HG03045 (cell line): ENCODE results near the gene SORCS1.
A peak's percentile ranks its signal among the peaks of the same experiment; 100 is the strongest.

ENCODE experiments used
- ATAC-seq: cut with Tn5 transposase; IDR thresholded peaks from one replicate; pipeline ENCODE4 v1.9.1; 2021; ENCODE audit warnings: mild to moderate bottlenecking, moderate library complexity; ENCODE audit not compliant: unreplicated experiment

The SORCS1 gene

DNA sequence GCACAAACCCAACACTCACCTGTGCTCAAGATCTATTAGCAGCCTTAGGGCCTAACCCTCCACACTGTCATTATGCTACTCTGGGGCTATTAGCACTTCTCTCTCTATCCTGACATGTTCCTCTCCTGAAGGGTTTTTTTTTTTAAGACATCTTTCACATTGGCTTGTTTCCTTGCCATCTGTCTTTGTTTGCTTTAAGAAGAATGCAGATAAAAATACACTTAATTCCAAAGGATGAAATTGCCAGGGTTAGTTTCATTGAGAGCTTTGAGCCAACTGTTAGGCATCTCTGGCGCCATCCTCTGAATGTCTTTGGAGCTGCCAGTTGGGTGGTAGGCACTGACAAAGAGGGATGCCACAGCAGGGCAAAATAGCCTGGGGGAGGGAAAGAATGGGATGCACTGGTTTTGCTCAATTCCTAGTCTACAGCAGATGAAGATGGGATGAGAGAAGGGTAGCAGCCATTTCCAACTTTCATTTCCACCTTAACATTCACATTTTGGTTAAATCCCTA, 399.2 kb downstream of the SORCS1 start:
- no peak for ATAC-seq

DNA sequence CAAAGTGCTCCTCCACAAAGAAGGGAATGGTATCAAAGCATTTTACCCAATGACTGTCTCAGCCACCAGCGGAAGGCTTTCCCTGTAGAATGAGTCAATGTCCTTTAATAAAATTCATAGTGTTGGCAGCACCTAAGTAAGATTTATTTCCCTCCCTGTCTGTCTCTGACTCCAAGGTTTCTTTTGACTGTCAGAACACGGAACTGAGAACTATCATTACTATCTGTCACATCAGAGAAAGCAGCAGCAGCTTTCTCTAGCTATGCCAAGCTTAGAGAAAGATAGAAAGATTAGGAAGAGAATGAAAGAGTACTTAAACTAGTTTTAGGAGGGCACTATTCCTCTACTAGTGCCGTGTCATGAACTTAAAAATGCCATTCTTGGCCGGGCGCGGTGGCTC, 400.1 kb downstream of the SORCS1 start:
- no peak for ATAC-seq

DNA sequence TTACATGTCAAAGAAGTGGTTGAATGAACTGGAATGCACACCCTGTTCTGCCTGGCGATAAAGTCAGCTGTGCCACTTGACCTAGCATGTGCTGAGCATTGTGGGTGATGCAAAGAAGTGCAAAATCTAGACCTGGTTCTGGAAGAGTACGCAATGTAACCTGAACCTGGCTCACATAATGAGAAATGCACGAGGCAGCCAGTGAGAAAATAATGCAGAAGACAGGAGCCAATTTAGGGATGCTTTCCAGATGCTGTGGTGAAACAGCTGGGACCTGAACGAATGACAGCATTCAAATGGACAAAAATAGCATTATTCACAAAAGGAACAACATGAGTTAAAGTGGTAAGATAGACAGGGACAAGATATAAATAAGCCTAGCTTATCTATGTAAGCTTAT, 402.6 kb downstream of the SORCS1 start:
- ATAC-seq: no peak

DNA sequence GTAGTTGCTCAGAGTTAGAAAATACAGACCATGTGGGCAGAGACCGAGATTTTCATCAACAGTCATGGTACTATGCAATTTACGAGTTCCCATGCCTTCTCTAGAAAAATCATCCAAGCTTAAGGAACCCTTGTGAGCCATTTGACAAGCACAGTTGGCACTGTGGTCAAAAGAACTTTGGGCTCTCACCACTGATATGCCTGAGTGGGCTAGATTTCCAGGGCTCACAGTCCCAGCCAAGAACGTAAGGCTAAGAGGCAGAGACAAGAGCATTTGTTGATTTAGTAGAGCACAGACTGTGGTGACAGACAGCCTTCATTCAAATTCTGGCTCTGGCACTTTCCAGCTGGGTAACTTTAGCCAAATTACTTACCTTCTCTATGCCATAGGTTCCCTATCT, 407.0 kb downstream of the SORCS1 start:
- ATAC-seq: no peak

DNA sequence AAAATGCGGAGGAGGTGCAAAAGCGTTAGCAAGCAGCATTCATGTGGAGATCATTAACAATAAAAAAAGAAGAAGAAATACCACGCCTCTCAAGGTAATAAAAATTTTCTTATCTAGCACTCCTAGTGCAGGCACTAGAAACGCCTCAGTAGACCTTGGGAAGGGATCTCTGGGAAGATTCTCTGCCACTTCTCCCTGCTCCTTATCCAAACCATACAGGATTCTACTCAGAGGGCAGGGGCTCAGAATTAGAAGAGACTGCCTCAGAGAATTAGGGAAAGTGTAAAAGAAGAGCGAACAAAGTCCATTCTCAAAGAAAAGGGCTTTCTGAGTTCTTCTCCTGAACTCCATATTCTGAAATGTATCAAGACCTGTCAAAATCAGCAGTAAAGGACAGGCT, 413.4 kb downstream of the SORCS1 start:
- ATAC-seq: no peak

DNA sequence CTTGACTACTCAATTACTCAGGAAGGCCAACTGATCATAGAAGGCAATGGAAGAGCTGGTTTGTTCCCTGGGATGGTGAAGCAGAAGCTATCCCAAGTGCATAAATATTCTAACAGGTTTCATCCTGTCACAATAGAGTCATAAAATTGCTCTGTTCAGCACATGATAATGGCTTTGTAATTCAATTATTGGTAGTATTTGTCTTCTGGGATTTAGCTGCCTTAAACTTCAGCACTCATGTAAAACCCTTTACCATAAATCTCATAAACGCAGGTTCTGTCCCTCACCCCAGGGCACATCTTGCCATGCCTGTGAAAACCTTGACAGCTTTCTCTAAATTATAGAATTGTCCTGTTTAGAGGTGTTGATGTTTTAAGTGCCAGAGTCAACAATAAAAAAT, 417.6 kb downstream of the SORCS1 start:
- ATAC-seq: no peak

DNA sequence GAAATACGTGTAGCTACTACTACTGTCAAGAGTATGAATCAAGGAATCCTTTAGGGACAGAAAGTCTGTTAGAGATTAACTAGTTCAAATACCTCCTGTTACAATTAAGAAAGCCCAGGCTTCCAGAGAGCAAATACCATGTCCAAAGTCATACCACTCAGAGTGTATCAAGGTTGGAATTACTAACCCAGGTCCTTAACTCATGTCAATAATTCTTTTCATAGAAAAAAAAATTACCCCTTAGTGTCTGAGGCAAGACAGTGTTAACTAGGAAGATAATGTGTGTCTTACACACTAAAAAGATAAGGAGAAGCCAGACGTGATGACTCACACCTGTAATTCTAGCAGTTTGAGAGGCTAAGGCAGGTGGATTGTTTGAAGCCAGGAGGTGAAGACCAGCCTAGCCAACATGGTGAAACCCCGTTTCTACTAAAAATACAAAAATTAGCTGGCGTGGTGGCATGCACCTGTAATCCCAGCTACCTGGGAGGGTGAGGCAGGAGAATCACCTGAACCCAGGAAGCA, 423.4 kb downstream of the SORCS1 start:
- no peak for ATAC-seq

DNA sequence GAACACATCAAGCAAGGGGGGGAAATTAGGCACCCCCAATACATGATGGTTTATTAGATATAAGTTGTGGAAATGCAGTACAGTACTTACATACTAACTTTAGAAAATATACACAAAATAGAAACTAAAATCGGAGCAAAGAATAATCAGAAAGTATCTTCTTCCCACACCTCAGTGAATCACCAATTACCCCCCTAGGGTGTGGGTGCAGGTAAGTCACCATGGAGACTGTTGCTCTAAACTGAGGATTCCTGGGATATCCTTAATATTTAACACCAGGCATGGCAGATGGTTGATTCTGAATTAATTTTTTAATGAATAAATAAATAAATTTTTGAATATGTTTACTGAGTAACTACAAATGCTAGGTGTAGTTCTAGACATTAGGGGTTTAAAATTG, 424.4 kb downstream of the SORCS1 start:
- ATAC-seq: no peak

DNA sequence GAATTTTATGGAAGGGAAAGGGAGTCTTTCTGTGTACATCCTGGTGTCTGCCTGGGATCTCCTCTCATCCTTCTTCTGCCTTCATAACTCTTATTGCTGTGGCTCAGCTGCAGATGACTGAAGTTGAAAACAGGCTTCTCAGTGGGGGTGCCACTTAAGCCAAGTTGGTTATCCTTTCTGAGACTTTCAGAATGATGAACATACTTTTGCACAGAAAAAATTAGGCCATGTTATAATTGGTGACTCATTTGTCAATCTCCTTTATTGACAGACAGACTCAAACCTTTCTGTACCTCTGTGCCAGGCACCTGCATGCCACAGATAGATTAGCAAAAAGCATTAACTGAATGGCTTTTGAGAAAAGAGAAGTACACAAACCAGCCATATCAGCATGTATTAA, 430.3 kb downstream of the SORCS1 start:
- no peak for ATAC-seq

DNA sequence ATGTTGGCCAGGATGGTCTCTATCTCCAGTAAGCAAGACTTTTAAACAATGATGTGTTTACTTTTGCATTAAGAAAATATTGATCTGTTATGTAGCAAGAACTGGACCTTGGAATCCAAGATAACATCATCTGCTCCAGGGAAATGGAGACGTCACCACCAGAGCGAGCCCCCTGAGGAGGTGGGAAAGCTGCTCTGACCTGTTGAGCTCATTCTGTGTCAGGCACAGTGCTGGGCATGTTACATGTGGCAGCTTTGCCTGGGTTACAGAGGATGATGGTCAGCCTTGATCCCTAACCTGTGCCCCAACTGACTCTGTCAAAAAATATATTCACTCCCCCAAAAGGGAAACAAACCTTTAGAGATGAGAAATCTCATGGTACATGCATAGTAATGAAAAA, 436.3 kb downstream of the SORCS1 start:
- no peak for ATAC-seq

DNA sequence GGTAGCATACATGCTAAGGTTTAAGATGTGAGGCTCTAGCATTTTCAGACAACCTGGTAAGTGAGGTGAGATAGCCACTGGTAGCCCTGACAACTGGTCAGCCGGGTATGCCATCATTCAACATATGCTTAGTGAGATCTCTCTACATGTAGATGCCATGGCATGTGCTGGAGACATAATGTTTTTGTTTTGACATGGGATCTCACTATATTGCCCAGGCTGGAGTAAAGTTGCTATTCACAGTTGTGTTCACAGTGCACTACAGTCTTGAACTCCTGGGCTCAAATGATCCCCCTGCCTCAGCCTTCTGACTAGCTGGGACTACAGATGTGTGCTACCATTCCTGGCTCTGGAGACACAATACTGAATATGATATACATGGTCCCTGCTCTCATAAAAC, 437.3 kb downstream of the SORCS1 start:
- ATAC-seq: no peak

DNA sequence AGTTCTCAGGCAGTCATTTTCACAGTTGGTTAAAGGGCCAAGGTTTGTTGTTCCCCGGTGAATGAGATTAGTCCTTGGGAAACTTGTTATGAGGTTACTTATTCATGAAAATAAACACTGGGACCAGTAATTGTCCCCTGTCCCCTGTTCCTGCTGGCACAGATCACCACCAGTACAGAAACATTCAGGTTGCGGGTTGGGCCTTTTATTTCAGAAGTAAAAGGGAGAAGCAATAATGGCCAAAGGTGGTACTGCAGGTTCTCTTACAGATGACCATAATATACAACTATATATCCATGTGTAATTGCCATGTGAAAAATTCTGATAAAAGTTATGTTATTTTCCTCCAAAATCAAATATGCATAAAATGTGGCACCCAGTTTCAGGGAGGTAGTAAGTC, 442.0 kb downstream of the SORCS1 start:
- no peak for ATAC-seq

DNA sequence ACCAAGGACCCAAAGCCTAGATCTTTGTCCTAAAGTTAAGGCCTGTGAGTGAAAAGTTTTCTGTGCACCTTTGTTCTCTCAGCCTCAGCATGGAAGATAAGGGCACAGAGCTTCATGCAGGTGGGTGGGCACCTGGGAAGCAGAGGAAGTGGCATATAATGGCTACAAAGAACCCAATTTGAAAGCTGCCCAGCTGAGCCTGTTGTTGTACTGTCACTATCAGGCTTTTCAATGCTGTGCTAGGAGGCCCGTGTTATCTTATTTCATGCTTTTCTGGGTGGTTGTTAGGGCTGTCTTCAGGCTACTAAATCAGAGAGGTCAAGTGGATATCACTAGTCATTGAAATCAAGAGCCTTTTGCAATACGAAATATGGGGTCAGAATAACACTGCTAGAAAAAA, 443.8 kb downstream of the SORCS1 start:
- no peak for ATAC-seq

DNA sequence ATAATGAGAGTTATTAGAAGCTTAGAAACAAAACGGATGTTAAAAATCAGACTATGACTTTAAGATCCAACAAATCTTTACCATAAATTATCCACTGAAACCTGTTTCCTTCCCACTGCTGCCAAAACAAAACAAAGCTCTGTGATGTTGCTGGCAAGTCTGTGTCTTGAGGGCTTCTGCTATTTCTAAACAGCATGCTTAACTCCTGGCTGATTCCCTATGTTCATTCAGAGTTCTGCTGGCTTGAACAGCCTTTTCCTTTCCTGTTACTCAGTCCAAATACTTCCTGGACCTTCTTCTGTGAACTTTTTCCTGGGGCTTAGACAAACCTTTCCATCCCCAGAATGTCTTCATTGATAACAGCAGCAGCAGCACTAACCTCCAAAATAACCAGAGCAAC, 448.1 kb downstream of the SORCS1 start:
- no peak for ATAC-seq

DNA sequence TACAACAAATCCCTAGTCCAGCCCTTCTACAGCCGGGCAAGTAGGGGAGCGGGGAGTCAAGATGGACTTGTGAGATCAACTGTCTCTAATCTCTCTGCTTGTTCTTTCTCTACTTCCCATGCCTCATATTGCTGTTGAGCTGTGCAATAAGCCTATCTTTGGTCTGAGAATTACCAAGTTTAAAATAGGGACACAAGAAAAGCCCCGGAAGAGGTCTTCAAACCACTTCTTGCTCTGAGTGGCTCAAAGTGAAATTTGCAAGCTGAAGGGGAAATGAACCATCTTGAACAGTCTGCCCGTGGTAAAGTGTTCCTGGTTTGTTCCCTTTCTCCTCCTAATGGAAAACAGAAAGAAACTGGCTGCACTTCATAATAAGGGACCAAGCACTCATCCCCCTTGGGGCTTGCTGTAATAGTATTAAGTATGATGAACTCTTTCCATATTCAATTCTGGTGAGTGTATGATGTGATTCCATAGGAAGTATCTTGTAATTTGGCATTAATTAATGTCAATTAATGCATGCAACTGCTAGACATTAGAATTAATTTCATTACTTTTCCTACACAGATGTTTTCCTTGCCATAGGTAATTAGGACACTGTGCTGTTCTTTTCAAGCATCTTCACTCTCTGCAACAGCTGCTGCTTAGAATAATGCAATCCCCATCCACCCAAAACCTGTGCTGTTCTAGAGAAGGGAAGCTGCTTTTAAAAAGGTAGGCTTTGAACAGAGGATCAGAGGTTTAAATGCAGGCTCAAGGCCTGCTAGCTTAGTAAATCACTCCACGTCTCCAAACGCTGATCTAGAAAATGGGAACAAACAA, 449.6 kb downstream of the SORCS1 start:
- ATAC-seq: no peak

DNA sequence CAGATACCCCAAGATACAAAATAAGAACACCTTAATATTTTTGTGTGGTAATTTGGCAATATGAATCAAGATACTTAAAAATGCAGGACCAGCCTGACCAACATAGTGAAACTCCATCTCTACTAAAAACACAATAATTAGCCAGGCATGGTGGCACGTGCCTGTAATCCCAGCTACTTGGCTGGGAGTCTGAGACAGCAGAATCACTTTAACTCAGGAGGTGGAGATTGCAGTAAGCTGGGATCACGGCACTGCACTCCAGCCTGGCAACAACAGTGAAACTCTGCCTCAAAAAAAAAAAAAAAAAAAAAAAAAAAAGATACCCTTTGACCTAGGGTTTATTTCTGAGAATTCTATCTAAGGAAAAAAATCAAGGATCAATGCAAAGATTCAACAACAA, 450.7 kb downstream of the SORCS1 start:
- no peak for ATAC-seq

DNA sequence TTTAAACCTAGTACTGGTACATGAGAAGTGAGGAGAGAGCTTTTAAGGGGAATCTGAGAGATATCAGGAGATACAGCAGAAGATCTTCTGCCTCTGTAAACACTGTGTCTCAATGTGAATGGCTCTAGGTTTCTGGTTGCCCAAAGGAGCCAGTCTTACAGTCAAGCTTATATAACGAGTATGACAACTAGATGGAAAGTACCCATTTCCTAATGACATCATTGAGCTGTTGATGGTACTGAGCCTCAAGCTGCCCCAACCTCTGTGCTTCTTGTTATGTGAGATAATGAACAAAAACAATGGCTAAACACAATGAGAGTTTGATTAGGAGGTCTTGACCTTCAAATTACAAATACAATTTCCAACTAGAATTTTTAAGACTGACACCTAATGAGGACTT, 451.5 kb downstream of the SORCS1 start:
- no peak for ATAC-seq

DNA sequence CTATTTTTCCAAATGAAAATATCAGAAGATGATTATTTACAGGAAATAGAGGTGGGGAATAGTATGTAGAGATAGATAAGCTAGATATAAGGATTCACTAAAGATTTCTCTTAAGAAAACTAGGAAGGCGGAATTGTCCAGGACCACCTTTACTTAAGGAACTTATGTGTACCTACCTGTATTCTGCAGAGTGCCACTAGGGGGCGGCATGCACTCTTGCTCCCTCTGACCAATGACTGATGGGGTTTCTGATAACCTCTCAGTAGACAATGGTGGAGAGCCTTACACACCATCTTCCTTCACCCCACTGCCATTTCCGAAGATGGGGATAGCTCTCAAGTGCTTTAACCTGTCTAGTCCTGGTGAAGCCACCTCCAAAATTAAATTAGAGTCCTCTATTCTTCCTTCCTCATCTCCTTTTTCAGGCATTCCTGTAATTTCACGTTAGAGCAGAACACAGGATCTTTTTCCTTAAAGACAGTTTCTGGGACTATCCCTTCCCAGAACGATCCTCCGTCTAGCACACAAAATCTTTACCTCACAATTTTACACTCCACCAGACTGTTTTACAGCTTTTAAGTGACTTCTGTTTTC, 453.1 kb downstream of the SORCS1 start:
- peak; percentile 86 for ATAC-seq

DNA sequence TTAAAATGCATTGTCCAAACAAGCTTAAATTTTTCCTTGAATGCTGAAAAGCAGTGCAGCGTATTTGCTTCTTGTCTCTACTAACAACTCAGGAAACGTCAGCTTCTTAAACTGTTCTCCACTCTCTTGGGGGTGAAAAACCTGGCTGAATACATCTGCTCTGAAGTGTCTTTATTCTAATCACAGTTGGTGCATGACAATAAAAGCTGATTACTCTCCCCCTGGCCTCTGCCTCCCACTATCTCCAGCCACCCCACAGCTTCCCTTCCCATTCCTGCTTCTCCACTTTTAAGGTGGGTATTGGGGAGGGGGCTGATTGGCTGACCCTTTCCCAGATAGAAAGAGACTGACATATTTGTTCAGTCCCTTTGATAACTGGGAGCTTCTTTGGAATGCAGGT, 456.0 kb downstream of the SORCS1 start:
- ATAC-seq: no peak

DNA sequence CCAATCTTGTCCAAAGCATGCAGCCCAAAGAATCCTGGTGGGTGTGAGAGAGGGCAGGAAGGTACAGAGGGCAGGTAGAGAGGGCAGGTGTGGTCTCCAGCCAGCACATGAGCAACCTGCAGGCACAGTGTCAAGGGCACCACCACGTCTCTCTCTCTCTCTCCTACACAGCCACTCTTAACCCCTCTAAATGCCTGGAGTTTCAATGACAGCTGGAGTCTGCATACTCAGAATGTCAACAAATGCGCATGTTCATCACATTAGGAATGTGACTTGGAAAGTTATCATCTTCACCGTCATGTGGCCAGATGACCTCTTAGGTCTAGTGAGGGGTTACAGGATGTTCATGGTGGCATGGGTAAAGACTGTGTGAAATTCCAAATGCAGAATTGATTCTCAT, 456.8 kb downstream of the SORCS1 start:
- ATAC-seq: no peak

DNA sequence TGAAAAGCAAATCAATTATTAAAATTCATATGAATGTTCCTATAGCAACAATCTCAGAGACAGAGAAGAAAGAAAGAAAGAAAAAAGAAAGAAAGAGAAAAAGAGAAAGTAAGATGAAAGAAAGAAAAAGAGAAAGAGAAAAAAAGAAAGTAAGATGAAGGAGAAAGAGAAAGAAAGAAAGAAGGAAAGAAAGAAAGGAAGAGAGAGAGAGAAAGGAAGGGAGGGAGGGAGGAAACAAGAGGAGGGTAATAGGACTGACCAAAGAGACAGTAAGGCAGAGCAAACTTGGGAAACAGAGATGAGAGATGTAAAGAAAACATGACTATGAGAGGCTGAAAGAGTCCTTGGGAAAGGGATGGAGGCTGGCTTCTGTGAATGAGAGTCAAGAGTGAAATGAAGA, 458.4 kb downstream of the SORCS1 start:
- ATAC-seq: no peak

DNA sequence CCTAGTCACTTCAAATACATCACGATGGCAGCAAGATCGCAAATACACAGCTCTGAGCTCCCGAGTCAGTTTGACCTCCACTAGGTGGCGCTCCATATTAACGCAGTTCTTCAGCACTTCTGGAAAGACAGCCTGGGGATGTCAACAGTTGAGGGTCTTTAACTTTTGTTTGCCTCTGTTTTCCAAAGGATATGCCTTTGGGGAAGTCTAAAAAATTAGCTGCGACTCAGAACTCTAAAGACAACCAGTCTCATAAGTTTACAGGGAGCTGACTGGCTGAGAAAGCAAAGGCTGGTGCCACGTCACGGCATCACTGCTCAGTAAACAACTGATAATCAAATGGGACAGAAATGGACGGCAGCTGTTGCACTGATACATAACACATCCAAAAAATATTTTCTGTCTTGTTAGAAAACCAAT, 458.8 kb downstream of the SORCS1 start:
- no peak for ATAC-seq
